Right atrium auricular region (tissue), 2 donors: ENCODE results near the gene RIMKLB. TPM values are rescaled to one million over a fixed set of nuclear protein-coding genes. Genes with fewer than 3 reads are reported as not detected.
"Not testable (repeated sequence)": the region's sequence is repeated elsewhere in the genome, so short reads cannot be mapped to it uniquely, and the experiment has no call there.

Experiments
- DNase-seq: peaks from one replicate; pipeline ENCODE4 v3.0.0-alpha.2; 2019; ENCODE audit warnings: low spot score
- H3K27ac ChIP-seq, 2 donors: fragments of 200-600 bp; sonication (generic); 1 replicate in 1 of 2; 2 replicates in 1 of 2; pipeline ENCODE4 v1.5.1; 2016 to 2019
- H3K27me3 ChIP-seq, 2 donors: fragments of 200-600 bp; sonication (generic); one replicate each; pipeline versions ENCODE4 v1.5.1 to v1.6.0; 2017 to 2019
- H3K36me3 ChIP-seq: fragments of 200-600 bp; sonication (generic); one replicate; pipeline ENCODE4 v1.5.1; 2016
- H3K4me1 ChIP-seq, 2 donors: fragments of 200-600 bp; sonication (generic); one replicate each; pipeline versions ENCODE4 v1.5.1 to v1.6.0; 2017 to 2019
- H3K4me3 ChIP-seq, 2 donors: fragments of 200-600 bp; sonication (generic); 1 replicate in 1 of 2; 2 replicates in 1 of 2; pipeline ENCODE4 v1.5.1; 2017 to 2019; ENCODE audit warnings: mild to moderate bottlenecking in 1 of 2, moderate library complexity in 1 of 2
- H3K9me3 ChIP-seq, 2 donors: fragments of 200-600 bp; sonication (generic); one replicate each; pipeline ENCODE4 v1.5.1; 2019
- CTCF ChIP-seq, 2 donors: fragments of 200-600 bp; sonication (generic); IDR thresholded peaks; one replicate each; pipeline ENCODE4 v1.5.1; 2019; ENCODE audit warnings: antibody characterized with exemption in 2 of 2
- total RNA-seq, 2 donors: library from RNA; depleted of rRNA; stranded (reverse); fragments of >200 nt; gene quantifications; one replicate each; pipeline ENCODE4 v1.1.0, GENCODE V29; 2016

RIMKLB gene
- total RNA-seq, 2 donors from 2014 or later: 9.7 to 10.7 TPM

GRCh38 chr12:8781381-8782127, 83.8 kb downstream of the RIMKLB start:
- no peak for DNase-seq
- H3K27me3 ChIP-seq: no peaks in the 10 kb centered on the region
- peaks cover 8% of the 10 kb centered on the region for H3K36me3 ChIP-seq
- H3K4me3 ChIP-seq: no peak overlapping the region
- TF ChIP-seq CTCF (IDR thresholded peaks at IDR 0.05): no peak
- peaks cover 0 to 11% of the 10 kb centered on the region in 2 donors for H3K4me1 ChIP-seq
- H3K27ac ChIP-seq: no peak overlapping the region
- H3K9me3 ChIP-seq: no peaks in the 10 kb centered on the region

GRCh38 chr12:8784290-8784888, 86.6 kb downstream of the RIMKLB start:
- DNase-seq: peak; percentile 16

GRCh38 chr12:8785499-8785898, 87.7 kb downstream of the RIMKLB start:
- no peak overlapping the region for H3K27ac ChIP-seq
- H3K9me3 ChIP-seq: no peaks in the 10 kb centered on the region
- H3K4me1 ChIP-seq: peaks cover 0 to 11% of the 10 kb centered on the region in 2 donors
- no peak for TF ChIP-seq CTCF (IDR thresholded peaks at IDR 0.05)
- H3K36me3 ChIP-seq: peaks cover 8% of the 10 kb centered on the region
- H3K27me3 ChIP-seq: no peaks in the 10 kb centered on the region
- no peak overlapping the region for H3K4me3 ChIP-seq
- DNase-seq: no peak

More at GRCh38 chr12:8784290-8784888, 86.6 kb downstream of the RIMKLB start:
- no peak for TF ChIP-seq CTCF (IDR thresholded peaks at IDR 0.05)
- H3K36me3 ChIP-seq: peaks cover 8% of the 10 kb centered on the region
- H3K9me3 ChIP-seq: no peaks in the 10 kb centered on the region
- no peak overlapping the region for H3K27ac ChIP-seq
- H3K4me1 ChIP-seq: peaks cover 0 to 11% of the 10 kb centered on the region in 2 donors
- H3K4me3 ChIP-seq: no peak overlapping the region
- no peaks in the 10 kb centered on the region for H3K27me3 ChIP-seq

- H3K4me1 ChIP-seq, H3K9me3 ChIP-seq, H3K4me3 ChIP-seq, H3K27me3 ChIP-seq, H3K27ac ChIP-seq, H3K36me3 ChIP-seq, DNase-seq: not testable (repeated sequence)
Observed at GRCh38 chr12:8787206-8787605, 89.4 kb downstream of the RIMKLB start.

- H3K27ac ChIP-seq, H3K4me3 ChIP-seq, H3K27me3 ChIP-seq, H3K36me3 ChIP-seq, H3K9me3 ChIP-seq, H3K4me1 ChIP-seq: not testable (repeated sequence)
- DNase-seq: peak; percentile 36
Observed at GRCh38 chr12:8788706-8789105, 90.9 kb downstream of the RIMKLB start.

GRCh38 chr12:8789341-8790013, 91.7 kb downstream of the RIMKLB start:
- H3K9me3 ChIP-seq, H3K27me3 ChIP-seq, H3K36me3 ChIP-seq, DNase-seq, H3K27ac ChIP-seq, H3K4me3 ChIP-seq, H3K4me1 ChIP-seq: not testable (repeated sequence)

GRCh38 chr12:8793226-8793625, 95.4 kb downstream of the RIMKLB start:
- not testable (repeated sequence) for DNase-seq, H3K36me3 ChIP-seq, H3K4me1 ChIP-seq, H3K4me3 ChIP-seq, H3K27ac ChIP-seq, H3K9me3 ChIP-seq, H3K27me3 ChIP-seq

GRCh38 chr12:8794611-8795010, 96.8 kb downstream of the RIMKLB start:
- not testable (repeated sequence) for H3K27me3 ChIP-seq, H3K27ac ChIP-seq, H3K4me1 ChIP-seq, H3K9me3 ChIP-seq, H3K4me3 ChIP-seq, DNase-seq, H3K36me3 ChIP-seq
